GM03348 (cell line): ENCODE data around the gene PRDM9.
"Not testable (repeated sequence)": the region's sequence is repeated elsewhere in the genome, so short reads cannot be mapped to it uniquely, and the experiment has no call there.

Experiments used
- DNase-seq: peaks from one replicate; pipeline ENCODE4 v3.0.0; 2012; ENCODE audit warnings: low spot score

The PRDM9 gene

DNA sequence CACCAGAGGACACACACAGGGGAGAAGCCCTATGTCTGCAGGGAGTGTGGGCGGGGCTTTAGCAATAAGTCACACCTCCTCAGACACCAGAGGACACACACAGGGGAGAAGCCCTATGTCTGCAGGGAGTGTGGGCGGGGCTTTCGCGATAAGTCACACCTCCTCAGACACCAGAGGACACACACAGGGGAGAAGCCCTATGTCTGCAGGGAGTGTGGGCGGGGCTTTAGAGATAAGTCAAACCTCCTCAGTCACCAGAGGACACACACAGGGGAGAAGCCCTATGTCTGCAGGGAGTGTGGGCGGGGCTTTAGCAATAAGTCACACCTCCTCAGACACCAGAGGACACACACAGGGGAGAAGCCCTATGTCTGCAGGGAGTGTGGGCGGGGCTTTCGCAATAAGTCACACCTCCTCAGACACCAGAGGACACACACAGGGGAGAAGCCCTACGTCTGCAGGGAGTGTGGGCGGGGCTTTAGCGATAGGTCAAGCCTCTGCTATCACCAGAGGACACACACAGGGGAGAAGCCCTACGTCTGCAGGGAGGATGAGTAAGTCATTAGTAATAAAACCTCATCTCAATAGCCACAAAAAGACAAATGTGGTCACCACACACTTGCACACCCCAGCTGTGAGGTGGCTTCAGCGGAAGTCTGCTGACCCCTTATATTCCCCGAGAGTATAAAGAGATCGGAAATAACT lies 20.0 kb downstream of the PRDM9 start:
- not testable (repeated sequence) for DNase-seq

DNA sequence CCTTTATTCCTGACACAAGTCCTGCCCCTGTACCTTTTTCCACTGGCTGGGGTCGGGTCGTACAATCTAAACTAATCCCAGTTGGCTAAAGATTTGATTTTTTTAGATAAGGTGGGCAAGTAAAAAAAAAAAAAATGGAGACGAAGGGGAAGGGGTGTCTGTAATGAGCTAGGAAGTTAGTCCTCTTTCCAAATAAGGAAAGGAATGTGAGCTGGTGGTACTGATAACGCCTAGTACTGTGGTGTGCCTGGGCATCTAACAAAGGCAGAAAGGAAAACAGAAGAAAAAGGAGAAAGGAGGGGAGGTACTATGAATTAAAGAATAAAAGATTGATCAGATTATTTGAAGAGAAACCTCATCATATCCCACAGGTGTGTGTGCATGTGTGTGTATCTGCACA lies 21.3 kb downstream of the PRDM9 start:
- no peak for DNase-seq

DNA sequence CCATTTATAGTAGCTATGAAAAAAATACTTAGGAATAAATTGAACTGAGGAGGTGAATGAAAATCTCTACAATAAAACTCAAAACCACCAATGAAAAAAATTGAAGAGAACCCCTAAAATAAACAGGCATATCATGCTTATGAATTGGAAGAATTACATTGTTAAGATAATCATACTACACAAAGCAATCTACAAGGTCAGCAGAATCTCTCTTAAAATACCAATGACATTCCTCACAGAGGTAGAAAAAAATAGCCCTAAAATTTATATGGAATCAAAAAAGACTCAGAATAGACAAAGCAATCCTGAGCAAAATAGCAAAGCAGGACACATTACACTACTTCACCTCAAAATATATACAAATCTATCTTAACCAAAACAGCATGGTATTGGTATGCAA lies 23.2 kb downstream of the PRDM9 start:
- no peak for DNase-seq

DNA sequence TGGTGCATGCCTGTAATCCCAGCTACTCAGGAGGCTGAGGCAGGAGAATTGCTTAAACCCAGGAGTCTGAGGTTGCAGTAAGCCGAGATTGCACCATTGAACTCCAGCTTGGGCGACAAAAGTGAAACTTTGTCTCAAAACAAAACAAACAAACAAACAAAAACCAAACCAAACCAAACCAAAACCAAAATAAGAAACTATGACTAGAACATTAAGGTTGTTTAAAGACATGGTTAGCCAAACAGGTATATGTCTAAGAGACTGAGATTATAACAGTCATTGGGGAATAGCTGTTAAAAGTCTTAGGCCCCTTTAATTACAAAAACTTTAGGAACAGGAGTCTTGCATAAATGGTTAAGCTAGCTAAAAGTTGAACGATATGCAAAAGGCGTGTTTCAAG lies 63.6 kb downstream of the PRDM9 start:
- DNase-seq: no peak
